Measurements from ENCODE around the gene CELF3.
"Not testable (repeated sequence)": the region's sequence is repeated elsewhere in the genome, so short reads cannot be mapped to it uniquely, and the experiment has no call there.

The CELF3 gene

GRCh38 chr1:151716771-151717631 lies at the start of gene CELF3:
CELF3 (minus strand) TSS chr1:151716803; CDS start chr1:151716020, 783 bp downstream.
- H3K4me1 Mint-ChIP-seq (ENCODE audit: low read depth) = peaks cover 22% of the 10 kb centered on the region
- no peaks in the 10 kb centered on the region for H3K9me3 Mint-ChIP-seq
- H3K4me3 Mint-ChIP-seq = no peak within 1 kb of the TSS
- H3K27me3 Mint-ChIP-seq = peaks cover 60% of the 10 kb centered on the region
- H3K36me3 Mint-ChIP-seq (ENCODE audit: low read depth) = no peaks in the 10 kb centered on the region
- no peak within 1 kb of the TSS for H3K27ac Mint-ChIP-seq

DNA sequence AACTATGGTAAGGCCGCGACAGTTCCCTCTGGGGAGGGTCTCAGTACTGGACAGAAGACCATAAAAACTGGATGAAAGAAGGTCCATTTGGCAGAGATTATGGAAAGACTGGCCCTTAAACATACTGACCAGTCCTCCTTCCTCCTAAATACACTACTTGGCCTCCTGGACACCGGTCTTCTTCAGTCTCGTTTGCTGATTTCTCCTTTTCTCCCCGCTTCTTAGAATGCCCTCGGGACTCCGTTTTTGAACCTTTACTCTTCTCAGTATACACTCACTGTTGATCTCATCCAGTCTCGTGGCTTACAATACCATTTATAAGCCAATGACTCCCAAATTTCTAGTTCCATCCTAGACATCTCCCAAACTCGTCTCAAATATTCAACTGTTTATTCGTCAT lies 47.4 kb upstream of the CELF3 start:
- Mint-ChIP-seq H3K9me3 (no peaks in the 10 kb centered on the region), H3K4me1 (ENCODE audit: low read depth) (peaks cover 32% of the 10 kb centered on the region)

GRCh38 chr1:151762941-151763921 lies 46.6 kb upstream of the CELF3 start, which contains the start of gene MRPL9:
MRPL9 (minus strand) TSS chr1:151763496; CDS start chr1:151763479, 17 bp downstream.
- no peaks in the 10 kb centered on the region for H3K27me3 Mint-ChIP-seq
- H3K27ac Mint-ChIP-seq = peak within 1 kb of the TSS; percentile 94
- peaks cover 35% of the 10 kb centered on the region for H3K36me3 Mint-ChIP-seq (ENCODE audit: low read depth)
- peaks cover 32% of the 10 kb centered on the region for H3K4me1 Mint-ChIP-seq (ENCODE audit: low read depth)
- H3K9me3 Mint-ChIP-seq = no peaks in the 10 kb centered on the region
- H3K4me3 Mint-ChIP-seq = peak within 1 kb of the TSS; percentile 92

More for the DNA sequence above, 47.4 kb upstream of the CELF3 start:
- H3K36me3 Mint-ChIP-seq (ENCODE audit: low read depth) = peaks cover 34% of the 10 kb centered on the region
- peak overlapping the region; percentile 92 for H3K4me3 Mint-ChIP-seq
- no peaks in the 10 kb centered on the region for H3K27me3 Mint-ChIP-seq
- H3K27ac Mint-ChIP-seq = peak overlapping the region; percentile 94

DNA sequence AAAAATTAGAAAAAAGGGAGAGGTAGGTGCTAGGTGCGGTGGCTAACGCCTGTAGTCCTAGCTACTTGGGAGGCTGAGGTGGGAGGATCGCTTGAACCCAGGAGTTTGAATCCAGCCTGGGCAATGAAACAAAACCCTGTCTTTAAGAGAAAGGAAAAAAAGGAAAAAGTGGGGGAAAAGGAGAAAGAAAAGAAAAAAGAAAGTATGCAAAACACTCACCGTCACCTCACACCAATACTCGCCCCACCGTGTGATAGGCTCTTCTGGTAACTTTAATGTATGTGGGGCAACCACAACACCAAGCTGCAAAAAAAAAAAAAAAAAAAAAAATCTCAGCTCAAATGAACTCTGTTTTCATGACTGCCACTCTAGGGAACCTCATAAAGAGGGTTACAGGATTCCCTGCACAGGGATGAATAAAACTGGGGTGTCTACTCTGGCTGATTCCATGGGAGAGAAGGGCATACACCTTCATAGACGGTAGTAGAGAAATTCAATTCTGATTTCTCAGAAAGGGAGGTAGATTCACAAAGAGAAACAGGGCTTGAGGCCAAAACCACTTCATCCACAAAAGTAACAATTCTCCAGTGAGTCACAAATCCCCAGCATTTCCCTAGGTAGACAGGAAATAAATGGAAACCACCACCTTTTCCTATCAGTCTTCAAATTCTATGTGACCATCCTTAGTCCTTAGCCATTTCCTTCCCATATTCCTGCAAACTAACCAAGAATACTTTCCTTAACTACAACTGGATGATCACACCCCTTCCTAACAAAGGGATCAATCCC lies 44.2 kb upstream of the CELF3 start:
- no peak overlapping the region for H3K4me3 Mint-ChIP-seq

GRCh38 chr1:151759241-151759640 lies 42.6 kb upstream of the CELF3 start:
- H3K4me1 Mint-ChIP-seq (ENCODE audit: low read depth) = peaks cover 39% of the 10 kb centered on the region
- no peak overlapping the region for H3K4me3 Mint-ChIP-seq
- no peaks in the 10 kb centered on the region for H3K27me3 Mint-ChIP-seq
- H3K27ac Mint-ChIP-seq = no peak overlapping the region
- peaks cover 50% of the 10 kb centered on the region for H3K36me3 Mint-ChIP-seq (ENCODE audit: low read depth)
- H3K9me3 Mint-ChIP-seq = no peaks in the 10 kb centered on the region

More for the DNA sequence above, 44.2 kb upstream of the CELF3 start:
- Mint-ChIP-seq H3K36me3 (ENCODE audit: low read depth) (peaks cover 43% of the 10 kb centered on the region), H3K4me1 (ENCODE audit: low read depth) (peaks cover 43% of the 10 kb centered on the region), H3K9me3 (no peaks in the 10 kb centered on the region), H3K27me3 (no peaks in the 10 kb centered on the region), H3K27ac (peak overlapping the region; percentile 63)

GRCh38 chr1:151756291-151756690 lies 39.7 kb upstream of the CELF3 start:
- Mint-ChIP-seq H3K27ac (no peak overlapping the region), H3K9me3 (no peaks in the 10 kb centered on the region), H3K4me3 (no peak overlapping the region), H3K36me3 (ENCODE audit: low read depth) (peaks cover 36% of the 10 kb centered on the region), H3K27me3 (no peaks in the 10 kb centered on the region), H3K4me1 (ENCODE audit: low read depth) (peaks cover 18% of the 10 kb centered on the region)

GRCh38 chr1:151741516-151741915 lies 24.9 kb upstream of the CELF3 start:
- no peak overlapping the region for H3K27ac Mint-ChIP-seq
- no peaks in the 10 kb centered on the region for H3K36me3 Mint-ChIP-seq (ENCODE audit: low read depth)
- no peak overlapping the region for H3K4me3 Mint-ChIP-seq
- H3K4me1 Mint-ChIP-seq (ENCODE audit: low read depth) = no peaks in the 10 kb centered on the region
- H3K27me3 Mint-ChIP-seq = peaks cover 14% of the 10 kb centered on the region
- H3K9me3 Mint-ChIP-seq = peaks cover 5% of the 10 kb centered on the region

DNA sequence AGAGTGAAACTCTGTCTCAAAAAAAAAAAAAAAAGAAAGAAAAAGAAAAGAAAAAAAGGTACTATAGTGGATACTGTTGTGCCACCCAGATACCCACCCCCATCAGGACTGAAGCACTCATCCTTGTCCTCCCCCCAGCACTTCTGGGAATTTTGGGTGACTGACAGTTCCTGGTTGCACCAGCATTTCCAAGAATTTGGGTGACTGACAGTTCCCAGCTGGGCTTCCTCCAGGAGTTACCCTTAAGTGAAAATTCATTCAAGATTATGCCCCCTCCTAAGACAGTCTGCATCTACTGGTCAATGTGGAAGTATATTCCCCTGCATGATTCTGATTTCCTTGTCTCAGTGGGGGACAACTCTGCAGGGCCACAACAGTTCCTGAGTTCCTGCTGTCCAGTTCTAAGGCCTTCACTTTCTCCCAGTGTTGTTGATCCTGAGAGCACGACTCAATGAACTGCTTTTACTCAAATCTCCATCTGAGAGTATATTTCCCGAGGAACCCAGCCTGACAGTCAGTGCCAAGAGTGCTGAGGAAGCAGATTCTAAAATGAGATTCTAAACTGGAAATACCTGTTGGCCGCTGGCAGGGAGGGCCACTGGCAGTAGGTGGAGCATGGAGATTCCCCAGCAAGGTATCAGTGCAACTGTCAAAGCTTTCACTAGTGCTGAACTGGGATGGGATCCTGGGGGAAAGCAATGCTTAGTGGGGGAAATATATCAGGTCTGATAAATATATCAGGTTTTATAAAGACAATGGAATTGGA lies 23.2 kb upstream of the CELF3 start:
- no peak overlapping the region for H3K27ac Mint-ChIP-seq
- no peaks in the 10 kb centered on the region for H3K4me1 Mint-ChIP-seq (ENCODE audit: low read depth)
- no peaks in the 10 kb centered on the region for H3K36me3 Mint-ChIP-seq (ENCODE audit: low read depth)
- no peak overlapping the region for H3K4me3 Mint-ChIP-seq
- H3K9me3 Mint-ChIP-seq = peaks cover 6% of the 10 kb centered on the region
- H3K27me3 Mint-ChIP-seq = peaks cover 1% of the 10 kb centered on the region

DNA sequence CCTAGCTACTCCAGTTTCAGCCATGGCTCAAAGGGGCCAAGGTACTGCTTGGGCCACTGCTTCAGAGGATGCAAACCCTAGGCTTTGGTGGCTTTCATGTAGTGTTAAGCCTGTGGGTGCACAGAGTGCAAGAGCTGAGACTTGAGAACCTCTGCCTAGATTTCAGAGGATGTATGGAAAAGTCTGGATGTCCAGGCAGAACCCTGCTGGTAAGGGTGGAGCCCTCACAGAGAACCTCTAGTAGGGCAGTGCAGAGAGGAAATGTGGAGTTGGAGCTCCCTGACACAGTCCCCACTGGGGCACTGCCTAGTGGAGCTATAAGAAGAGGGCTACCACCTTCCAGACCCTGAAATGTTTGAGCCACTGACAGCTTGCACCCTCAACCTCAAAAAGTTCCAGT lies 20.9 kb upstream of the CELF3 start:
- Mint-ChIP-seq H3K36me3 (ENCODE audit: low read depth) (no peaks in the 10 kb centered on the region), H3K9me3 (peaks cover 6% of the 10 kb centered on the region), H3K27me3 (peaks cover 3% of the 10 kb centered on the region), H3K4me1 (ENCODE audit: low read depth) (no peaks in the 10 kb centered on the region), H3K4me3 (no peak overlapping the region), H3K27ac (no peak overlapping the region)

- Mint-ChIP-seq H3K9me3 (peaks cover 6% of the 10 kb centered on the region), H3K4me3 (no peak overlapping the region), H3K4me1 (ENCODE audit: low read depth) (no peaks in the 10 kb centered on the region)
Observed at GRCh38 chr1:151737026-151737425, 20.4 kb upstream of the CELF3 start.

GRCh38 chr1:151733995-151734394 lies 17.4 kb upstream of the CELF3 start:
- H3K27ac Mint-ChIP-seq; H3K36me3 Mint-ChIP-seq (ENCODE audit: low read depth); H3K4me3 Mint-ChIP-seq; H3K9me3 Mint-ChIP-seq; H3K4me1 Mint-ChIP-seq (ENCODE audit: low read depth): not testable (repeated sequence)
- peaks cover 20% of the 10 kb centered on the region for H3K27me3 Mint-ChIP-seq

More at GRCh38 chr1:151737026-151737425, 20.4 kb upstream of the CELF3 start:
- Mint-ChIP-seq H3K27ac (no peak overlapping the region), H3K27me3 (peaks cover 3% of the 10 kb centered on the region), H3K36me3 (ENCODE audit: low read depth) (no peaks in the 10 kb centered on the region)

DNA sequence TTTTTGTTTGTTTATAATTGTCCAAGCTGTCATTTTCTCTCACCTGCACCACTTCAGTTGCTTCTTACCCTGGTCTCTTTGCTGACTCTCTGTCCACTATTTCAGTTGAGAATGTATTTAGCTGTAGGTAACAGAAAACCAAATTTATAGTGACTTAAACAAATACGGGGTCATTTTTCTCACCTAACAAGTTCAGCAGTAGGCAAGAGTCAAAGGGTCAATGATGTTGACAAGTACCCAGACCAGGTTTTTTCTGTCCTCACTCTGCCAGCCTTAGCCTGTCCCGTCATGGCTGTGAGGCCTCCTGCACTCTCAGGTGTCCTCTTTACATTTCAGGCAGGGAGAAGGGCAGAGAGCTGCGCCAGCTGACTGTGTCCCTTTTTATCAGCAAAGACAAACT lies 16.5 kb upstream of the CELF3 start:
- Mint-ChIP-seq H3K27me3 (peaks cover 28% of the 10 kb centered on the region), H3K4me1 (ENCODE audit: low read depth) (no peaks in the 10 kb centered on the region), H3K4me3 (no peak overlapping the region), H3K9me3 (peaks cover 6% of the 10 kb centered on the region), H3K36me3 (ENCODE audit: low read depth) (no peaks in the 10 kb centered on the region), H3K27ac (no peak overlapping the region)

- H3K36me3 Mint-ChIP-seq (ENCODE audit: low read depth) = no peaks in the 10 kb centered on the region
- H3K4me1 Mint-ChIP-seq (ENCODE audit: low read depth) = no peaks in the 10 kb centered on the region
- H3K27me3 Mint-ChIP-seq = peaks cover 54% of the 10 kb centered on the region
- H3K9me3 Mint-ChIP-seq = no peaks in the 10 kb centered on the region
- no peak overlapping the region for H3K27ac Mint-ChIP-seq
- no peak overlapping the region for H3K4me3 Mint-ChIP-seq
Observed at GRCh38 chr1:151729966-151730291, 13.3 kb upstream of the CELF3 start.

Data from stimulated activated naive CD8-positive, alpha-beta T cell treated with anti-CD3 and anti-CD28 coated beads, Interleukin-15, Interleukin-2, amounts not matched to agents 100 ng/mL and 50 ng/mL, for 24 hours (primary cell).